ENCODE data around the gene PFKP.

DNA sequence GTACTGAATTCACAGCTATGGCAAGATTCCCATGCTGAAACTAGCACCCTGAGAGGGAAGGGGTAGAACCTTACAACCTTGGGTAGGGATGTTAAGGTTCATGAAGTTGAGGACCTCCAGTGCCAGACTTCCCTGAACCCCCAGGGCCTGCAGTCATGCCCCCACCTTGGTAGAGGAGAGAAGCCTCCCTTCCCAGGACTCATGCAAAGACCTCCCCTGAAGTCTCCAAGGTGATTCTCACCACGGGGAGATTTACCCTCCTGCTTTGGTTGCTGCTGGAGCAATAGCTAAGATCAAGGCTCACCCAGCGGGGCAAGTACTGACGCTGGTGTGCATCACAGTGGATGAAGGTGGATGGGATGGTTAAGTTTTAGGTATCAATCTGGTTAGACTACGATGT, 49.1 kb upstream of the PFKP start:
- TF ChIP-seq, protein P1, sequence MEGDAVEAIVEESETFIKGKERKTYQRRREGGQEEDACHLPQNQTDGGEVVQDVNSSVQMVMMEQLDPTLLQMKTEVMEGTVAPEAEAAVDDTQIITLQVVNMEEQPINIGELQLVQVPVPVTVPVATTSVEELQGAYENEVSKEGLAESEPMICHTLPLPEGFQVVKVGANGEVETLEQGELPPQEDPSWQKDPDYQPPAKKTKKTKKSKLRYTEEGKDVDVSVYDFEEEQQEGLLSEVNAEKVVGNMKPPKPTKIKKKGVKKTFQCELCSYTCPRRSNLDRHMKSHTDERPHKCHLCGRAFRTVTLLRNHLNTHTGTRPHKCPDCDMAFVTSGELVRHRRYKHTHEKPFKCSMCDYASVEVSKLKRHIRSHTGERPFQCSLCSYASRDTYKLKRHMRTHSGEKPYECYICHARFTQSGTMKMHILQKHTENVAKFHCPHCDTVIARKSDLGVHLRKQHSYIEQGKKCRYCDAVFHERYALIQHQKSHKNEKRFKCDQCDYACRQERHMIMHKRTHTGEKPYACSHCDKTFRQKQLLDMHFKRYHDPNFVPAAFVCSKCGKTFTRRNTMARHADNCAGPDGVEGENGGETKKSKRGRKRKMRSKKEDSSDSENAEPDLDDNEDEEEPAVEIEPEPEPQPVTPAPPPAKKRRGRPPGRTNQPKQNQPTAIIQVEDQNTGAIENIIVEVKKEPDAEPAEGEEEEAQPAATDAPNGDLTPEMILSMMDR (IDR thresholded peaks at IDR 0.05): no peak
- no peak for TF ChIP-seq POLR2A (IDR thresholded peaks at IDR 0.05)
